ENCODE measurements around the gene CENPM.
A peak's percentile ranks its signal among the peaks of the same experiment; 100 is the strongest.

The CENPM gene, protein sequence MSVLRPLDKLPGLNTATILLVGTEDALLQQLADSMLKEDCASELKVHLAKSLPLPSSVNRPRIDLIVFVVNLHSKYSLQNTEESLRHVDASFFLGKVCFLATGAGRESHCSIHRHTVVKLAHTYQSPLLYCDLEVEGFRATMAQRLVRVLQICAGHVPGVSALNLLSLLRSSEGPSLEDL

DNA sequence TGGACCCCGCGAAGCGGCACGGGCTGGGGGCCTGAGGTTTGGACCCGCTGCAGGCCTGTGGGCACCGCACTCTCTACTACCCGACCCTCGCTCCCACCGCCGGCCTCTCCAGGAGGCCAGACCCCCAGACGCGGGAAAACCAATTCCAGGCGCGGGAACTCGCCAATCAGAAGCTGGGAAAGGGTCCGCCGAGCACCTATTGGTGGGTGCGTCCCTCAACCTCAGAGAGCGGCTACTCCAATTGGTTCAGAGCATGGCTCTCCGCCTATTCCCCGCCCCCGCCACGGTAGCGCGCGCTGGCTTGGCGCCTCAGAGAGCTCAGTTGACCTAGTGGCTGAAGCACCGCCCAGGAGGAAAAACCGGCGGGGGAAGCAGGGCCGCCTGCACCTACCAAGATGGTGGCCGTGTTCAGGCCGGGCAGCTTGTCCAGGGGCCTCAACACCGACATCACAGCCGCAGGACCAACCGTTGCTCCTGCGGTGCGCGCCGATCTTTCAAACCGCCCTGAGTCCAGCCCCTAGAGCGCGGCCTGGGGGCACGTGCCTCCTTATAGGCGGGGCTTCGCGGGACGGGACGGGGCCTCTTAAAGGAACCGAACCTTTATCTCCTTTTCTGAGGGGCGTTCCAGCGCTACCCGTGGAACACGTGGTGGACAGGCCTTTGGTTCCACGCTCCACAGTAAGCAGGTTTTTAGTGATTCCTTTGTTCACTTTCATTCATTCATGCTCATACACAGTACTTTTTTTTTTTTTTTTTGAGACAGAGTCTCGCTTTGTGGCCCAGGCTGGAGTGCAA lies at the start of gene CENPM:
Gene CENPM, minus strand, starts transcription at position 524 of the 795 bp plus-strand sequence. Its CDS starts 76 bp downstream, at position 448.
- DNase-seq = peak; percentile 98

DNA sequence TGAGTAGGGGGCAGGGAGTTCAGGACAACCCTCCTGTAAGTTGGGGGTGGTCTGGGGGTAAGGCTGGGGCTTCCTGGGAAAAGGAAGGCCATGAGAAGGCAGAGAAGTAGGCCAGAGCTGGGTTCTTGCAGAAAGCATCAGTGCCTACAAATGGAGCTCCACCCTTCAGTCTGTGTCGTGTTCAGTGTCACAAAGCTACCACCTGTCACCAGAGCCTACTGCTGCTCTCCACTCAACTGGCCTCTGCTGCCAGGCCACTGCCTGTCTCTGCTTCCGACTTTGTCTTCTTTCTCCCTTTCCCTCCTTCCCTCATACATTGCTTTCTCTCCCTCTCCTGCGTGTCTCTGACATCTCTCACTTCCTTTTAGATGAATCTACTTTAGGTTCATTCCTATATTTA lies 48.3 kb upstream of the CENPM start:
- no peak for DNase-seq

DNA sequence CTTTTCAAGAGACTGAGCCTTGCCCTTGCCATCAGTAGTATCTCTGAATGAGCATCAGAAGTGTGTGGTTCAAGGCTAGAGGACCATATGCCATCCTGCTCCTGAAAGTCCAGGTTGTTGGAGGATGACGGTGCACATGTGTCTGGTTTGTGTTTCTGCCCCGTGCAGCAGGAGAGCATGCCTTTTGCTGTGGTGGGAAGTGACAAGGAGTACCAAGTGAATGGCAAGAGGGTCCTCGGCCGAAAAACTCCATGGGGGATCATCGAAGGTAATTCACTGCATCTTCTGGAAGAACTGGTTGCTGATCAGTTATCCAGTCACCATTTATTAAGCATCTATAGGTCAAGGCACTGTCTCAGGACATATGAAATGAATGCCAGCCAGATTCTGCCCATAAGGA lies 45.5 kb upstream of the CENPM start:
- DNase-seq = no peak

DNA sequence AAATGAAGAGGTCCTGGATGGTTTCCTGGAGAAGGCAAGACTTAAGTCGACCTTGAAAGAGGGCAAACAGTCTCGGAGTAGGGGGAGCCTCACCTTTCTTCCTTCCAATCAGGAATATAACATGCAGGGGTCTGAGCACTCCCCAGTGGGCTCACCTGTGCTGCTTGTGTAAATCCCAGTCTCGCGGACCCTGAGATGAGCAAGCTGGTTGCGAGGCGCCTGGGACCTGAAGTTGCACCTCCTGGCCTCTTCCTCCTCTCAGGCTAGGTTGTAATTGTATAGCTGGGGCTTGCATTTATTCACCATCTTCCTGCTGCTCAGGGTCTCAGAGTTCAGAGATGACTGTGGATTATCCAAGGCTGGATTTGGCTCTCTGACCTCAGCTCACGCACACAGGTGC lies 44.2 kb upstream of the CENPM start:
- DNase-seq = no peak

DNA sequence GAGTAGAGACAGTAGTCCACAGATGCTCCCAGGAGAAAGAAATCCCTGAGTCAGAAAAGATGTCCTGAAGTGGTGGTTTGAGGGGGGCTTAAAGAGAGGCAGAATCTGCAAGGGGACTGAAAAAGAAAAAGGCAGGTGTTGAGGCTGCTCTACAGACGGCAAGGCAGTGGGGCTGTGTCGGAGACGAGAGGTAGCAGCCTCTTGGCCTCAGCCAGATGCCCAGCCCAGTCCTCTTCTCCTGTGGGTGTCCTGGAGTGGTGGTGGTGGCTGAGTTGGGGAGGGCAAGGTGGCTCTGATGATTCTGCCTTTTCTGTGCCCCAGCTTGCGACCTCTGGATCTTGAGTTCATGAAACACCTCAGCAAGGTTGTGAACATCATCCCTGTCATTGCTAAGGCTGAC lies 42.3 kb upstream of the CENPM start:
- no peak for DNase-seq

DNA sequence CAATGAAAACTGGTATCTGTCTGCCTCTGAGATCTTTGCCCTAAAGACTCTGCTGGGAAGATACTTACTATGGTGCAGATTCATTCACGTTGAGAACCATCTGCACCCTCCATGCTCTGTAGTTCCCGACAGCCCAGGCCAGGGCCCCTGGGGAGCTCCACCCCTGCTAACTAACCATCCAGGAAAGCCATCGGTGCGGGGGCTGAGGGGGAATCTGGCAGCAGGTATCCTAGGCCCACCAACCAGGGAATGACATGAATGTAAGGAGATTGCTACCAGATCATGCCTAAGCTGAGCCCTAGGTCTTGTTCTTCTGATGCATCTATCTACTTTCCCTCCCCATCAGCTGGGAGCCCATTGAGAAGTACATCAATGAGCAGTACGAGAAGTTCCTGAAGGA lies 40.3 kb upstream of the CENPM start:
- no peak for DNase-seq

DNA sequence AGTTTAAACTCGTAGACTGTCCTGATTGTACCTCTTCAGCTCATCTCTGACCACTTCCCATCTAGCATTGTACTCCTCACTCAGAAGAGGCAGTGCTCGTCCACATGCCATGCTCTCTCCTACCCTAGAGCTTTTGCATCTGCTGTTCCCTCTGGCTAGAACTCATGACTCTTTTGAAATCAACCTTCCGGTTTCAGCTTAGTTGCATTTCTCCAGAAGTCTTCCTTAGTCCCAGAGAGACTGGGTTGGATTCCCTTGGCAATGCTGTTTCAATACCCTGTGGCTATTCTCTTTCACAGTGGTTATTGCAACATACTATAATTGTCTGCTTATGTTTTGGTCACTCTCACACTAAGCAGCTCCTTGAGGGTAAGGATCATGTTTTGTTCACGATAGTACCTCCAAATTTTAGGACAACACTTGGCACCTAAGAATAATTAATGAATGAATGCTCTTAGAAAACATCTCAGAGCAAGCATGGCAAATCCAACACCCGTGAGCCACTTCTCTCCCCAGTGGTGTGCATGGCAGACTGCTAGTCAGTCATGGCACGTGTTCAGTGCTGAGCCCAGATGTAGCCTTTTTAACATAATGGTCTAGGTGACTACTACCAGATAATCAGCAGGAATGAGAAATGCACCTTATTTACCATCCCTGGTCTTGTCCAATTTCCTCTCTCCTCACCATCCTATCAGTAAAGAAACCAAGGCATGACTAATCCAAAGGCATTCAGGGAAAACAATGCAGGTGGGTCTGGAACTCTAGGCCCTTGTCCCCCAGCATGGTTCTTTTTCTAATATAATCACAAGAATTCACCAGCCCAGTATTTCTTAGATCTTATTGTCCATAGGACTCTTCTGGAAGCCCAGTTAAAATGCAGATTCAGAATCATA lies 36.8 kb upstream of the CENPM start:
- DNase-seq = no peak

DNA sequence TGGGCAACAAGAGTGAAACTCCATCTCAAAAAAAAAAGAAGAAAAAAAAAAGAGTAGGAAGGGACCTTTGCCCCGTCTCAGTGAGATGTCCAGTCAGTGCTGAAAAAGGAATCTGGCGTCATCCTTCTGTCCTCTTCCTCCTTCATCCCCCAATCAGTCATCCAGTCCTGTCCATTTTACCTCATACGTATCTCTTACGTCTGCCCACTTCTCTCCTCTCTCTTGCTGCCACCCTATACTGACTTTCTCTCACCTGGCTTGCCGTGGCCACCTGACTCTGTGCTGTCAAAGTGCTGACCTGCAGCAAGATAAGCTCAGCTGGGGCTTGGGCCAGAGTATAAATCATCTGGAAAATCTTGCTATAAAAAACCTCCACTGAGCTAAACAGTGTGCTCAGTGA lies 35.9 kb upstream of the CENPM start:
- DNase-seq = no peak

DNA sequence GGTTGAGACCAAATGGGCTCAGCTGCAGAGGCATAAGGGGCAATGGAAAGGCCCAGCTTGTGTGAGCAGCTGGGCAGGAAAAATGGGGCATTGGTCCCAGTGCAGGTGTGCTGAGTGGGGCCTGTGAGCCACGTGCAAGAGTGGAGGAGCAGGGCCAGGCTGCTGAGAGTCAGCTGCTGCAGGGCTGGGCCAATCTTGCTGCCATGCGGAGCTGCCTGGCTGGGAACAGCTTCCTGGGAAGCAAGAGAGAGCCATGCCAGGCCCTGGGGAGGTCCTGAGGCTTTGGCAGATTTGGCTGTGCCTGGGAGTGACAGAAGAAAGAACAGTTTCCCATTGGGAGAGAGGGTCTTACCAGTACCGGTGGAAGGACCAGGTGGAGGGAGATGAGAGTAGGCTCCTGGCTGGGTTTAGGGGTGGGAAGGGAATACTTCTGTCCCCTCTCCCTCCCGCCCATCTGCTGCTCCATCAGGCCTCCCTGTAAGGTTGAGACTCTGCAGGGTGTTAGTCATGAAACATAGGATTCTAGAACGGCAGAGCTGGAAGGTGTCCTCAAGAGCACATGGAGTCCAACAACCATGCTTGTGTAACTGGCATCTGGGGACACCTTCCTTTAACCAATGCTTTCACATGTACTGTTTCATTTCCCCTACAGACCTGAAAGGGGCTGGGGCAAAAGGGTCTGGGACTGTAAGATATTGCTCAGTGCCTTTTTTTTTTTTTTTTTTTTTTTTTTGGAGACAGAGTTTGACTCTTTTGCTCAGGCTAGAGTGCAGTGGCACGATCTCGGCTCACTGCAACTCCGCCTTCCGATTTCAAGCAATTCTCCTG lies 32.7 kb upstream of the CENPM start:
- DNase-seq = no peak

DNA sequence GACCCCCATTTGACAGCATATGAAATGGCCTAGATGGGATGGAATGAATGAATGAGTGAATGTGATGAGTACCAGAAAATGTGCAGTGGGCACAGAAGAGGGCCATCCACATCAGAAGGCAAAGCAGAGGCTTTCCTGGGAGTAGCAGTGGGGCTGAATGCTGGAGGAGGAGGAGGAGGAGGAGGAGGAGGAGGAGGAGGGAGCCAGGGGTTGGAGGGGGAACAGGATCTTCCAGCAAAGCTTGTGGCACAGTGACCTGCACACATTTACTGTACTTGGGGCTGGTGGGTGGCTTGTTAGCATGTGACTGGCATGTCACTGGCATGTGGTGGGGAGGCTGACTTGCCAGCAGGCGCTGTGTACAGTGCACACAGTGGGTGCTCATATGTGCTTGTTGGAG lies 31.8 kb upstream of the CENPM start:
- DNase-seq = no peak

DNA sequence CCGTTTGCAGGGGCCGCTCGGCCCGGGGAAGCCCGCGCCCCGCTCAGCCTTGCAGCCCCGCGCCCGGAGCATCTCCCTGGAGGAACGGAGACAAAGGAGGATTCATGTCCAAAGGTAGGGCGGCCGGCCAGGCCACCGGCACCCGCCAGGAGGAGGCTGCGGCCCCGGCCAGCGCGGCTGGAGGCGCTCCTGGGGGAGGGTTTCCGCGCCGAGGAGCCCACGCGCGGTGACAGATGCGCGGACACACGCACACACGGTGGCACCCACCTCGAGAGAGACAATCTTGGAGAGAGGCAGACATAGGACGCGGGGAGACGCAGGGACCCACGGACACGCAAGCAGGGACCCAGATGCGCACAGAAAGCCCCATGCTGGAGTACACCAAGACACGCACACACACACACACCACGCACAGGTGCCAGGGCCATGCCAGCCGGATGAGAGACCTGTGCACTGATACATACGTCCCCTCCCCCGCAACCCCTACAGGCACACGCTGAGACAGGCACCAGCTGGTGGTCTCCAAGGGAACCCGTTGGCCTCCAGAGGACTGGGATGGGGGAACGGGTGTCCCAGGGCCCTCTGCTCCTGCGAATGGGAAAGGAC lies 30.1 kb upstream of the CENPM start:
- DNase-seq = no peak

DNA sequence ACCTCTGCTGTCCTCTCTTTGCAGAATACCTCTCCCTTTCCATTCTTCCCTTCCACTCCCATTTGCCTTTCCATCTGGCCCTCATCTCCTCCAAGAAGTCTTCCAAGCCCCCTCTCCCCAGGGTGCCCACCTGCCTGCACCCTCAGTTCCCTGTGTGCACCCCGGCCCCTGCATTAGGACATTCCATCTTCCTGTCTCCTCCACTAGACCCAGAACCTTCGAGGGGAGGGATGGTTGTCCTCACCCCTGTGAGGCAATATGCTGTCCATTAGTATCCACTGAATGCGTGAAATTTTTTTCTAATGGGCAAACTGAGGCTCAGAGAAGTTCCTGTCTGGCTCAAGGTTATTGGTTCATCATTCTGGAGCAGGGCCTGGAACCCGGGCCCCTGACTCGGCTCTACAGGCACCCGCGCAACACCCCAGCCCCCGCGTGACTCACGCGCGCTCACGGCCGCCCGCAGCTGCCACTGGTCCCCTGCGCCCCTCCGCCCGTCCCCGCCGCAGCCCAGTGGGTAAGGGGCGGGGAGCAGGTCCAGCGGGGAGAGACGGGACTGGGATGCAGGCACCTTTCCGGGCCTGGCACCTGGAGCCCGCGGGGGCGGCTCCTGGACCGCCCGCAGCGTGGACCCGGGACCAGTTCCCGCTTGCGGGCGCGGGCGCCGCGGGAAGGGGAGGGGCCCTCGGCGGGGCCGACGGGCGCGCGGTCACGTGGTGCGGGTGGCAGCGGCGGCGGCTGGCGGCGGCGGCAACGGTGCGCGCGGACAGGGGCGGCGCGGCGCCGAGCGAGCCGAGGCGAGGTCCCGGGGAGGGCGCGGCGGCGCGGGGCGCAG lies 29.3 kb upstream of the CENPM start:
- peak; percentile 11 for DNase-seq

DNA sequence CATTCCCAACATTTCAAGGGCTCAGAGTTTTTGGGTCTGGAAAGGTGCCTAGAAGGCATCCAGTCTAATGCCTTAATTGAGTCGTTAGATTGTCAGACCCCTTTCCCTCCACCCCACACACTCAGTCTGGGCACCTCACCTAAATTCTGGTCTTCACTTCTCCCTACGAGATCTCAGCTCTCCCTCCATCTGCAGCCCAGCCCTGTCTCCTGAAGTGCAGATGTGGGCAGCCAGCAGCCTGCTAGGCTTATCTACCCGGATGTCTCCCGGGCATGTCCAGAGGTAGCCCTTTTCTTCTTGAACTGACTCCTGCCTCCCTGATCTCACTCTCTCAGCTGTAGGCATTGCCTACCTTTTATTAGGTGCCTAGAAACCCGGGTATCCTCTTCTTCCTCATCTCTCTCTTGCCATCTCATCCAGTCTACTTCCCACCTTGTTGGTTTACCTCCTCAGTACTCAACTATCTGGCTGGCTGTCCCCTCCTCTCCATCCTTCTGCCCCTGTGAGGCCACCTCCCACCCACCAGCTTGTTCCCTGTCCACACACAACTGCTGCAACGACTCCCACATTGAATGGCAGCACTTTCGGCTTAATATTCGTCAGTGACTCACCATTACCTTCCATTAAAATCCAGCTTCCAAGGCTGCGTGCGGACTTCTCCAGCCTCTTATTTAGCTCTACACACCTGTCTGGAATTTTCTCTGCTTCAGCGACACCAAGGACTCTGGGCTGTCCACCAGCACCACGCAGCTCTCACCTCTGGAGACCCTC lies 28.5 kb upstream of the CENPM start:
- no peak for DNase-seq

DNA sequence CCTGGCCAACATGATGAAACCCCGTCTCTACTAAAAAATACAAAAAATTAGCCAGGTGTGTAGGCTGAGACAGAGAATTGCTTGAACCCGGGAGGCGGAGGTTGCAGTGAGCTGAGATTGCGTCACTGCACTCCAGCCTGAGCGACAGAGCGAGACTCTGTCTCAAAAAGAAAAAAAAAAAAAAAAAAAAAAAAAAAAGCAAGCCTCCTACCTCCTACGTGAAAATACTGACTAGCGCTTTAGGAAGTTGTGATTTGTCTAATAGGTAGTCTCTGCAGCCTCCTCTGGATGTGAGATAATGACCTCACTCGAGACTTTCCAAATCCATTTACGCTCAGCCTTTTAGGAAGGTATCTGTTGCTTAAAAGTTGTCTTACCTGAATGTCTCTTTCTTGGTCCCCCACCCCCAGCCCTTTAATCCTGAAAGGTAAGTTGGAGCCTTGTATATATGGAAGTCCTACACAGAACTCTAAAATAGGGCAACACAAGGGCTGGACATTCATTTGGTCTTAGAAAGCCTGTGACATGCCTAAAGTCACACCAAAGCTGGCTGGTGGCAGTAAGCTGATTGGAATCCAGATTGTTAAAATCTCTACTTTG lies 27.8 kb upstream of the CENPM start:
- DNase-seq = no peak

DNA sequence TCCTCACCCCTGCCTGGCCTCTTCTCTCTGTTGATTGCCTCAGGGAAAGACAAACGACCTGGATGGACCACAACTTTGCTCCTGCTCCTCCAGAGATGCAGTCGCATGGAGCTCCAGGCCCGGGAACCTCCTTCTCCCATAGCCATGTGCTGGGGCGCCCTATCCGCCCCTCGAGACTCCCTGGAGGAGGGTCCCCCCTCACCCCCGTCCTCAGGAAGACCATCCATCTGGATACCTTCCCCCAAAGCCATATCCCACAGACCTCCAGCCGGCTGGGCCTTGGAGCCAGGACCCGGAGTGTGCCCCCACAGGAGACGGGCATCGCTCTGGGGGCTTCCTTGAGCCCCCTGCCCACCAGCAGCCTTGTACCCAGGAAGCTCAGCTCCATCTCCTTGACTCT lies 24.5 kb upstream of the CENPM start:
- DNase-seq = no peak

DNA sequence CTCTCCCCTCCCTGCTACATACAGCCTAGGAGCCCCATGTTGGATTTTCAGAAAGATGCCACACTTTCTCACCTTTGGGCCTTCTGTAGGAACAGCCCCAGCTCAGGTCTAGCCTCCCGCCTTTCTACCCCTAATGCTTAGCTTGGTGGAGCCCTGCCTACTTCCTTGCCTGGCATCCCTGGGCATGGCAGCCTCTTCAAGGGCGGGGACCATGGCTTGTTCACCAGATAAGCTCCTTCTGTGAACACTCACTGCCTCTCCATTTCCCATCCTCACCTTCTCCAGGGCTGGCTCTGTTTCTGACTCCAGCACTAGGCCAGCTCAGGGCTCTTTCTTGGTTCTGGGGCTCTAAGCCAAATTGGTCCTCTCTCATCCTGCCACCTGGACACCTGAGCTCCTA lies 23.6 kb upstream of the CENPM start:
- DNase-seq = no peak

DNA sequence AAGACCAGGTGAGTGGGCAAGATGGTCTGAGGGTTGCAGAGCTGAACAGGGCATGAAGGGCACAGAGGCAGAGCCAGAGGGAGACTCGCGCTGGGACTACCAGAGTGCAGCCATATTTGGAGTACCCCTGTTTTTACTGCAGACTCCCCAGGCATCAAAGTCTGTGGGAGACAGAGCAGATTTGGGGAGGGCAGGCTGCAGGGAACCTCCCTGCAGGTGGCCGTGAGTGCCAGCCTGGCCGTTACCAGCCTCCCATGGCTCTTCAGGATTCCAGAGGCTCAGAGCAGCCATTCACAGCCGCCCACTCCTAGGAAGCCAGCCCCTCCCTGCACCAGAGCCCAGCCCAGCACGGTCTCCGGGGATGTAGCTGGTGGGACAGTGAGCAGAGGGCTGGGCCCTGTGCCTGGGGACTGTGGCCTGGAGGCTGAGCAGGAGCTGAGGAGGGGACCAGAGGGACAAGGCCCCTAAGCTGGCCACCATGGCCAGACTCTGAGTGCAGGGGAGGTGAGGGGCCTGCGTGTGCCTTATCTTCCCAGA lies 22.2 kb upstream of the CENPM start, which contains the start of gene SEPTIN3:
Gene SEPTIN3, plus strand, starts transcription at position 334 of the 537 bp plus-strand sequence. CDS start 2,050 bp downstream, outside the sequence.
- no peak for DNase-seq

DNA sequence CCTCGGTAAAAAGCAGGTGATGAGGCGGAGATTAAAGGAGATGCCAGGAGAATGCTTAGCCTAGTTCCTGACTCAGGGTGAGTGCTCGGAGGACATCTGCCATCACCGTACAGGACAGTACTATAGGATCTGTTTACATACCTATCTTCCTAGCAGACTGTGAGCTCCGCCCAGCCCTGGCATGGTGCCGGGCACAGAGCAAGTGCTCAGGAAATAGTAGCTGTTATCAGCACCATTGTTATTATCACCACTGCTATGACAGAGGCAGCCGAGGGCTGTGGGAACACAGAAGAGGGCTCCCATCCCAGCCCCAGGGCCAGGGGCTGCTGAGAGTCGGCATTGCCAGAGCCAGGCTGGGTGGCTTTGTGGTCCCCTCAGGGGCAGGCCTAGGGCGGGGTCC lies 21.6 kb upstream of the CENPM start:
- DNase-seq = no peak

DNA sequence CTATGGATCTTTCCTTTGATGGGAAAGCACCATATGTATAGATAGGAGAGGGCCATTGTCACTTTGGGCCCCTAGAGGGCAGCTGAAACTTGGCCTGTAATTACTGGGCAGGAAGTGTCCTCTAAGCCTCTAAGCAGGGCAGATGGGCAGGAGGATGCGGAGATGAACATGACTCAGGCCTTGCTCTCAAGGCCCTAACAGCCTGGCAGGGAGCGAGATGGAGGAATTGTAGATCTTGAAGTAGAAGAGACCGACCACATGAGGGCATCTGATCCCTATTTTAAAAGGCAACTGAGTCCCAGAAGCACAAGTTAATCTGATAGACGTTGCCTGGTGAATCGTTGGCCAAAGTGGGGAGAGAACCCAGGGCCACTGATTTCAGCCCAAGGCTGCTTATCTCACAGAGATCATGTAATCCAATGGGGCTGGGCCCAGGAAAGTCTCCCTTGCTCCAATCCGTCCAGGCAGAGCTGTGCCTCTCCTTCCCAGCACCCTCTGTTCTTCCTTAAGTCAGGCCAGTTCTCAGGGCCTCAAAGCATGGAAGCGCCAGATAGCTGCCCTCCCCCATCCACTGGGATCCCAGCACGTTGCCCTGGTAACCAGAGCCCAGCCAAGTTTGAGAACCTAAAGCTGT lies 19.8 kb upstream of the CENPM start:
- peak; percentile 68 for DNase-seq
